Stimulated activated CD4-positive, alpha-beta T cell treated with anti-CD3 and anti-CD28 coated beads, Interleukin-4, amount 100 ng/mL, for 1 hour (primary cell): Measurements from ENCODE around the gene SLC23A3.
"Not testable (repeated sequence)": the region's sequence is repeated elsewhere in the genome, so short reads cannot be mapped to it uniquely, and the experiment has no call there.

Source experiments
- DNase-seq: peaks from one replicate; pipeline ENCODE4 v3.0.0-alpha.2; 2020

Gene SLC23A3

DNA sequence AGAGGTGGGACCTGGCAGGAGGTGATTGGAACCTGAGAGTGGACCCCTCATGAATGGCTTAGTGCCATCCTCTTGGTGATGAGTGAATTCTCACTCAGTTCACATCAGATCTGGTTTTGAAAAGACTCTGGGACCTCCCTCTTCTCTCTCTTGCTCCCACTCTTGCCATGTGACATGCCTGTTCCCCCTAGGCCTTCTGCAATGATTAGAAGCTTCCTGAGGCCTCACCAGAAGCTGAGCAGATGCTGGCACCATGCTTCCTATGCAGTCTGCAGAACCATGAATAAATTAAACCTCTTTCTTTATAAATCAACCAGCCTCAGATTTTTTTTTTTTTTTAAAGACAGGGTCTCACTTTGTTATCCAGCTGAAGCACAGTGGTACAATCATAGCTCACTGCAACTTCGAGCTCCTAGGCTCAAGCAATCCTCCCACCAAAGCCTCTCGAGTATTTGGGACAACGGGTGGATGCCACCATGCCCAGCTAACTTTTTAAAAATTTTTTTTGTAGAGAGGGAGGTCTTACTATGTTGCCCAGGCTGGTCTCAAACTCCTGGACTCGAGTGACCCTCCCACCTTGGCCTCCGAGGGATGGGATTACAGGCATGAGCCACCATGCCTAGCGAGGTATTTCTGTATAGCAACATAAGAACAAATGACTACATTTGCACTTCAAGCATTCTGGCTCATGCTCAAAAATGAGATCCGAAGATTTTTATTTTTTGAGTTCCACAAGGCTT lies 34.8 kb upstream of the SLC23A3 start:
- DNase-seq = no peak

DNA sequence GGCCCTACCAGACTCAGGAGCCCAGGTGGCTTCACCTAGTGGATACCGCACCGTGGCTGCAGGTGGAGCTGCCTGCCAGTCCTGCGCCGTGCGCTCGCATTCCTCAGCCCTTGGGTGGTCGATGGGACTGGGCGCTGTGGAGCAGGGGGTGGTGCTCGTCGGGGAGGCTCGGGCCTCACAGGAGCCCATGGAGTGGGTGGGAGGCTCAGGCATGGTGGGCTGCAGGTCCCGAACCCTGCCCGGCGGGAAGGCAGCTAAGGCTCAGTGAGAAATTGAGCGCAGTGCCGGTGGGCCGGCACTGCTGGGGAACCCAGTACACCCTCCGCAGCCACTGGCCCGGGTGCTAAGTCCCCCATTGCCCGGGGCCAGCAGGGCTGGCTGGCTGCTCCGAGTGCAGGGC lies 31.5 kb upstream of the SLC23A3 start:
- DNase-seq = not testable (repeated sequence)

DNA sequence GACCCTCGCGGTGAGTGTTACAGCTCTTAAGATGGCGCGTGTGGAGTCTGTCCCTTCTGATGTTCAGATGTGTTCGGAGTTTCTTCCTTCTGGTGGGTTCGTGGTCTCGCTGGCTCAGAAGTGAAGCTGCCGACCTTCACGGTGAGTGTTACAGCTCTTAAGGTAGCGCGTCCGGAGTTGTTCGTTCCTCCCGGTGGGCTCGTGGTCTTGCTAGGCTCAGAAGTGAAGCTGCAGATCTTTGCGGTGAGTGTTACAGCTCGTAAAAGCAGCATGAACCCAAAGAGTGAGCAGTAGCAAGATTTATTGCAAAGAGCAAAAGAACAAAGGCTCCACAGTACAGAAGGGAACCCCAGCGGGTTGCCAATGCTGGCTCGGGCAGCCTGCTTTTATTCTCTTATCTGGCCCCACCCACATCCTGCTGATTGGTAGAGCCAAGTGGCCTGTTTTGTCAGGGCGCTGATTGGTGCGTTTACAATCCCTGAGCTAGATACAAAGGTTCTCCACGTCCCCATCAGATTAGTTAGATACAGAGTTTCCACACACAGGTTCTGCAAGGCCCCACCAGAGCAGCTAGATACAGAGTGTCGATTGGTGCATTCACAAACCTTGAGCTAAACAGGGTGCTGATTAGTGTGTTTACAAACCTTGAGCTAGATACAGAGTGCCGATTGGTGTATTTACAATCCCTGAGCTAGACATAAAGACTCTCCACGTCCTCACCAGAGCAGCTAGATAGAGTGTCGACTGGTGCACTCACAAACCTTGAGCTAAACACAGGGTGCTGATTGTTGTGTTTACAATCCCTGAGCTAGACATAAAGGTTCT lies 30.9 kb upstream of the SLC23A3 start:
- DNase-seq = not testable (repeated sequence)

DNA sequence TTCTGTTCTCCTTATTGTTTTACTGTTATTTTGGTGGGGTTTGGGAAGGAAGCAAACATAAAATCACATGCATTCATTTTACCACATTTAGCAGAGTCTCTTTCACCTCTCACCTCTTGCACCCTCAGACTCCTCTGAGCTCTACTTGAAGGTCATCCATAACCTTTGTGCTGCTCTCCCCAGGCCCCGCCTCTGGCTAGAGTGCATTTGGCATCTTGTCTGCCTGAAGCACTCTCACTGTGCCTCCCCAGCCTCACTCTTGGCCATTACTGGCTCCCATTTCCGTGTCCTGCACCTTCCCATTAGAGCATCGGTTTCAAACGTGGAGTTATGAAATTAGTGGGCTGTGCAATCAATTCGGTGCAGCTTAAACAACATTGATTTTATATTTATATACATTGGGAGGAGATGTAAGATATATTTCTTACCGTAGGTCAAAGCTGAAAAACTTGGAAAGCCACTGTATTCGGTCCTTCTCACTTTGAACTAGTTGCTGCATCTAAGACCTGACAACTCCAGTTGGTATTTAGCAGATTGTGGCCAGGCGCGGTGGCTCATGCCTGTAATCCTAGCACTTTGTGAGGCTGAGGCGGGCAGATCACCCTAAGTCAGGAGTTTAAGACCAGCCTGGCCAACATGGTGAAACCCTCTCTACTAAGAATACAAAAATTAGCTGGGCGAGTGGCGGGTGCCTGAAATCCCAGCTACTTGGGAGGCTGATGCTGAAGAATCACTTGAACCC lies 29.8 kb upstream of the SLC23A3 start:
- no peak for DNase-seq

DNA sequence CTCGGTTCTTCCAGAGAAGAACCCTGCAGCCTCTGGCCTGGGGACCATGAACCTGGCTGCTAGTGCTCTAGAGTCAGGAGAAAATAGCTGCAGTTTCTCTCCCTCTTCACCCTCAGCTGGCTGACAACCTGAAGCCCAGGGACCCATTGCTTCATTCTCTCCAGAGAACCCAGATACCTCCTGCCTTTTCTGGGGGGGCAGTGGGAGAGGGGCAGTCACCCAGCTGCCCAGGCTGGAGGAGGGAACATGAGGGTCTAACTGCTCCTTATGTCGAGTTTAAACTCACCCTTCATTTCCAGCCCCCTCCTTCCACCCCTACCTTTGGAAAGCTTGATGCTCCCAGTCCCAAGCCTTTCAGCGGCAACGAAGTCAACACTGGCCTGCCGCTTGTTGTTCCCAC lies 29.1 kb upstream of the SLC23A3 start:
- DNase-seq = no peak

DNA sequence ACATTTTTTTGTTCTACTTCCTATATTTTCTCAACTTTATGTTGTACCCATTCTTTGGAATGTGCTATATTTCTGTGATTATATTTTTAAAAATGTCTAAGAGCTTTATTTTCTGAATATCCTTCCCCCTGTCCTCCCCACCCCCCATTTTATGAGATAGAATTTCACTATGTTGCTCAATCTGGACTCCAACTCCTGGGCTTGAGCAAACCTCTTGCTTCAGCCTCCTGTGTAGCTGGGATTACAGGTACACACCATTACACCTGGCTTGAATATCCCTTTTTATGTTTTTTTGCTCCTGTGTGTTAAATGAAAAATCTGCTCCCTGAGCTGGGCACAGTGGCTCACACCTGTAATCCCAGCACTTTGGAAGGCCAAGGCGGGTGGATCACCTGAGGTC lies 27.6 kb upstream of the SLC23A3 start:
- DNase-seq = no peak

DNA sequence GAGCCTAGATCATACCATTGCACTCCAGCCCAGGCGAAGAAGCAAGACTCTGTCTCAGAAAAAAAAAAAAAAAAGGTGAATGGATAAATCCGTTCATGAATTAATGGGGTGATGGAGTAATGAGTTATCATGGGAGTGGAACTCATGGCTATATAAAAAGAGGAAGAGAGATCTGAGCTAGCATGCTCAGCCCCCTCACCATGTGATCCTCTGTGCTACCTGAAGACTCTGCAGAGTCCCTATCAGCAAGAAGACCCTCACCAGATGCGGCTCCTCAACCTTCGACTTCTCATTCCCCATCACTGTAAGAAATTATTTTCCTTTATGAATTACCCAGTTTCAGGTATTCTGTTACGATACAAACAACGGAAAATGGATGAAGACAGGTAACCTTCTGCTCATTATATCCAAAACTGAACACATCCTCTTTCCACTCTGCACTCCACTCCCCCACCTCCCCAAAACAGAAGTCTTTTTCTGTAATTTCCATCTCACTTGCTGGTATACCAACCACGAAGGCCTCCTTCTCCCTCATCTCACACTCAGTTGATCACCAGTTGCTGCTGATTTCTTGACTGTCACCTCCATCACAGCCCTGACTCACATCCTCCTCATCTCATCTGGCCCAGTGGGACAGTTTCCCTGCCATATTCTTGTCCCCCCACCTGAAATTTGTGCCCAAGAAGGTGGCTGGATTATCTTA lies 17.1 kb upstream of the SLC23A3 start:
- no peak for DNase-seq

DNA sequence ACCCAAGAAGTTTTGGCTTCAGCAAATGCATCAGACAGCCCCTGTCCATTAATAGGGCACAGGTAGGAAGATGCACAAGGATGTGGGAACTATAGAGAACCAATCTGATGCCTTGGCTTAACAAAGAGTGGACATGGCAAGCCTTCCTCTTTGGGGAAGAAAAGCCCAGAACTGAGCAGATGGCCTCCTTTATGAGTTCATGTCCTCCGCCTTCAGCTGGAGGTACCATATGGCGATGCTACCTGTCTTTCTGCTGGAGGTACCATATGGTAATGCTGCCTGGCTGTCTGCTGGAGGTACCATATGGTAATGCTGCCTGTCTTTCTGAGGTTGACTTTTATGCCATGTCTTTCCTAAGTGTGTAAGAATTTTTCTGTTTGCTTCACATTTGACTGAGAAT lies 14.3 kb upstream of the SLC23A3 start:
- DNase-seq = no peak

DNA sequence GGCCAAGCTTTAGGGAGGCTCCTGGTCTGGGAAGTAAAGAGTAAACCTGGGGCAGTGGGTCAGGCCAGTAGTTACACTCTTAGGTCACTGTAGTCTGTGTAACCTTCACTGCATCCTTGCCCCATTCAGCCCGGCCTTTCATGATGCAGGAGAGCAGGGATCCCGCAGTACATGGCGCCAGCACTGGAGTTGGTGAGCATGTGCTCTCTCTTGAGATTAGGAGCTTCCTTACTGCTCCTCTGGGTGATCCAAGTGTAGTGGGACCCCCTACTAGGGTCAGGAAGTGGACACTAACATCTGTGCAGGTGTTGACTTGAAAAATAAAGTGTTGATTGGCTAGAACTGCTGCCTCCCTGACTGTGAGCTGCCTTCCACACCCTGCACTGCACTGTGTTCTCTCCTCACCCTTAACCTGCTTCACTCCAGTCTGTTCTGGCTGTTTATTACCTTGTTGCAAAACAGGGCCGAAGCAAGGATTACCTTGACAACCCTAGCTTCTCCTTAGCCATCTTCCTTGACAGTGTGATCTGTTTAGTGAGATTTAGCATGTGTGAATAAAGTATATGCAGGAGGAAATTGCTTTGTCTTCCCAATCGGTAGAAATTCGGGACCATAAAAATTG lies 13.4 kb upstream of the SLC23A3 start:
- DNase-seq = no peak

DNA sequence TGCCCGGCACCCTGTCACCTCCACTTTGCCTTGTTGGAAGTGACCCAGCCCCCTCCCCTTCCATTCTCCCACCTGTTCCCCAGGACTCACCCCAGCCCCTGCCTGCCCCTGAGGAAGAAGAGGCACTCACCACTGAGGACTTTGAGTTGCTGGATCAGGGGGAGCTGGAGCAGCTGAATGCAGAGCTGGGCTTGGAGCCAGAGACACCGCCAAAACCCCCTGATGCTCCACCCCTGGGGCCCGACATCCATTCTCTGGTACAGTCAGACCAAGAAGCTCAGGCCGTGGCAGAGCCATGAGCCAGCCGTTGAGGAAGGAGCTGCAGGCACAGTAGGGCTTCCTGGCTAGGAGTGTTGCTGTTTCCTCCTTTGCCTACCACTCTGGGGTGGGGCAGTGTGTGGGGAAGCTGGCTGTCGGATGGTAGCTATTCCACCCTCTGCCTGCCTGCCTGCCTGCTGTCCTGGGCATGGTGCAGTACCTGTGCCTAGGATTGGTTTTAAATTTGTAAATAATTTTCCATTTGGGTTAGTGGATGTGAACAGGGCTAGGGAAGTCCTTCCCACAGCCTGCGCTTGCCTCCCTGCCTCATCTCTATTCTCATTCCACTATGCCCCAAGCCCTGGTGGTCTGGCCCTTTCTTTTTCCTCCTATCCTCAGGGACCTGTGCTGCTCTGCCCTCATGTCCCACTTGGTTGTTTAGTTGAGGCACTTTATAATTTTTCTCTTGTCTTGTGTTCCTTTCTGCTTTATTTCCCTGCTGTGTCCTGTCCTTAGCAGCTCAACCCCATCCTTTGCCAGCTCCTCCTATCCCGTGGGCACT lies 12.7 kb upstream of the SLC23A3 start:
- no peak for DNase-seq

DNA sequence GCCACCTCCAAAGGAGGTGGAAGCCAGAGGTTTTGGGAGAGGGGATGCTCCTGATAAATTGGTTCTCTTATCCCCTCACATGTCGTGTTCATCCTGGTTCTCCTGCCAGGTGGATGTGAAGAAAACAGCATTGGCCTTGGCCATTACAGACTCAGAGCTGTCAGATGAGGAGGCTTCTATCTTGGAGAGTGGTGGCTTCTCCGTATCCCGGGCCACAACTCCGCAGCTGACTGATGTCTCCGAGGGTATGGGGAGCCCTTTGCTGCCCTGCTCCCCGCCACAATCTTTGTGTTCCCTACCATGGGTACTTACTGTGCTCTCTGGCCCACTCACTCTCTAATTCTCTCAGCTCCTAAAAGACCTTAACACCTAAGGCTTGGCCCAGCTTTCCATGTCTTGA lies 11.7 kb upstream of the SLC23A3 start:
- DNase-seq = no peak

DNA sequence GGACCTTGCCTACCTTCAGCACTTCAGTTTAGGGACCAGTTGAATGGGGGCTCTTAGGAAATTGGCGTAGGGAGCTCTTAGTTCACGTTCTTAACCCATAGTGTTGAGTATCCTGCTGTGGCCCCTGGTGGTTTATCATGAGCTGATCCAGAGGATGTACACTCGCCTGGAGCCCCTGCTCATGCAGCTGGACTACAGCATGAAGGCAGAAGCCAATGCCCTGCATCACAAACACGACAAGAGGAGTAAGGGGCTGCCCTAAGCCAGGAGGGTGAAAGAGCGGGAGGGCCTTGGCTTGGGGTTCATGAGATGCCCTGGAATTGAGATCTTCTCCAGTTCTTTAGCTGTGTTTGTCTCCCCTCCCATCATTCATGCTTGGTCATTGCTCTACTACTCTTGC lies 11.1 kb upstream of the SLC23A3 start:
- no peak for DNase-seq

DNA sequence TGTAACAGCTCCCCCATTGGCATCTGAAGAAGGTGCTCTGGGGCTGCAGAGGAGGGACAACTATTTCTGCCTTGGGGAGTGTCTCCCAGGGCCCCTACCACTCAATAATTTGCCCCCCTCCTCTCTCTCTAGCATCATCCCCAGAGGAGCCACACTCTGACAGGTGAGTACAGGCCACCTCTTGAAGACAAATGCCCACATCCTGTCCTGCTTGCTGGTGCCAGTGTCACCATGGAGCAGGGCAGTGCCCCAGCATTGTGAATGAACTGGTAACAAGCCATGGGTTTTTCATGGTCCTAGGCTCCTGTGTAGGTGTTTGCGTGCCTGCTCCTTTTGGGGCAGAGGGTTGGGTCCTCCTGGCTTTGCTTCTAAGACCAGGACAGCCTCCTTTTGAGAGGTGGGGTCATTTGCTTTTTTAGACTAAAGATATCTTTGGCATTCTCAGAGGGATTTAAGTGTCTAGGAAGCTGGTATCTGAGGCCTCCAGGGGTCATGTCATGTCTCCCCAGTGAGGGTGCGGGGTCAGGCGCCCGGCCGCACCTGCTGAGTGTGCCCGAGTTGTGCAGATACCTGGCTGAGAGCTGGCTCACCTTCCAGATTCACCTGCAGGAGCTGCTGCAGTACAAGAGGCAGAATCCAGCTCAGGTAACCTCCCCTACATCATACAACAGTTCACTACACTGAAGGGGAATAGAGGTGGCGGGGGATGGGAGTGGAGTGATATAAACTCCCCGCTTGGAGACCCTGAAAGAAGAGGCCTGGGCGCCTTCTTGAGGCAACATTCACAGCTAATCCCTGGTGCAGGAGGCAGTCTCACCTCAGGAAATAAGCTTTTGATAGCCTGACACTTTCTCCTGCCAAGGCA lies 10.0 kb upstream of the SLC23A3 start:
- DNase-seq = no peak

DNA sequence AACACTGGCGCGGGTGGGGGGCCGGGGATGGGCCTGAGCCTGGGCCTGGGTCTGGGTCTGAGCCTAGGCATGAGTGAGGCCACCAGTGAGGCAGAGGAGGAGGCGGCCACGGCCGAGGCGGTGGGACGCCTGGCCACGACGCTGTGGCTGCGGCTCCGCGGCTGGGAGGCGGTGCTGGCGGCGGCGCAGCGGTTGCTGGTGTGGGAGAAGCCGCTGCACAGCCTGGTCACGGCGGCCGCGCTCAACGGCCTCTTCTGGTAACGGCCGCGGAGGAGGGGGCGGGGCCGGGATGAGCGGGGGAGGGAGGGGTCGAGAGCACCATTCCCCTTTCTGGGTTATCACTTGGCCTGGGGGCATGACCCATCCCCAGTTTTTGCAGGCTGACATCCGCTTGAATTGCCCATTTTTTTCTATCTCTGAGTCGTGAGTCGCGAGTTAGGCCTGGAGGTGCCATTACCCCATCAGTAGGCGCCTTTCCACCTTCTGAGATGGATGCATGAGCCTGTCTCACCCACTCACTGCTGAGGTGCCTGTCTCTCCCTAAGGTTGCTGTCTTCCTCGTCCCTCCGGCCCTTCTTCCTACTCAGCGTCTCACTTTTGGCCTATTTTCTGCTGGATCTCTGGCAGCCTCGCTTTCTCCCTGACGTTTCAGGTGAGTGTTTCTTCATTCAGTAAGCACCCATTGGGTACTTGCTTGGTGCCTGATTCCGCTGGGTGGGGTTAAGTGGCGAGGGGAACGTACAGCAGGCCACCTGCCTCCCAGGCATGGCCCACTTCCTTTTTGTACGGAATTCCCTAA lies 8.7 kb upstream of the SLC23A3 start:
- DNase-seq = peak; percentile 42

DNA sequence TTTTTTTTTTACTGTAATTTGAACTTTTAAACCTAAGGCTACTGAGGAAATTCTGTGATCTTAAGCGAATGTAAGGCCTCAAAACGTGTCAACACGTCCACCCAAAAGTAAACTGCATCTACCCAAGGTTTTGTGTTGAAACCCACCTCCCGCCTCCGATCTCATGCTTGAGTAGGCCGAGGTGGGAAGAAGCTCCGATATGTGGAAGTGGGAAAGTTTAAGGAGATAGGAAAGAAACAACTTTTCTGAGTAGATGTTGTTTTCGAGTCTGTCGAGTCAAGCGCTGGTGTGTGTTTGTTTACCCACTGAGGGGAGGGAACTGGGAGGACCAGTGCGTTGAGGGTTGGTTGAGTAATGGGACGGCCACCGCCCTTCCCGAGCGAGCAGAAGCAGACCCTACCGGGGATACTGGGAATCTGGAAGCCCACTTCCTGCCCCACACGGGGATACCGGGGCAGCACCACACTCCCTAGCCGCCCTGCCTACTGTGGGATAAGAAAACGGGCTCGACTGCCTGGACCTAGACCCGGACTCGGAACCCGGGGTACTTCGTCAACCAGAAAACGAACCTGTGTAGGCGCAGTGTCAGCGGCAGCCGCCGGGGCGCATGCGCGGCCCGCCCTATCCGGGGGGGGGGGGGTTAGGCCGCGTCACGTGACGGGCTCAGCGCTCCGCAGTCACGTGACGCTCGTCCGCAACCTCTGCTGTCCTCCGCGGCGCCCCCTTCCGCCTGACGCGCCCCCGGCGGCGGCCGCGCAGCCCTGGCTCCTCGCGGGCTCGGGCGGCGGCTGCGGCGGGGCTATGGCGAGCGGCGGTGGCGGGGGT lies 7.9 kb upstream of the SLC23A3 start, which contains the start of gene RETREG2:
Gene RETREG2, plus strand, starts transcription at position 724 of the 825 bp plus-strand sequence. Its CDS starts 78 bp downstream, at position 802.
- peak; percentile 79 for DNase-seq

DNA sequence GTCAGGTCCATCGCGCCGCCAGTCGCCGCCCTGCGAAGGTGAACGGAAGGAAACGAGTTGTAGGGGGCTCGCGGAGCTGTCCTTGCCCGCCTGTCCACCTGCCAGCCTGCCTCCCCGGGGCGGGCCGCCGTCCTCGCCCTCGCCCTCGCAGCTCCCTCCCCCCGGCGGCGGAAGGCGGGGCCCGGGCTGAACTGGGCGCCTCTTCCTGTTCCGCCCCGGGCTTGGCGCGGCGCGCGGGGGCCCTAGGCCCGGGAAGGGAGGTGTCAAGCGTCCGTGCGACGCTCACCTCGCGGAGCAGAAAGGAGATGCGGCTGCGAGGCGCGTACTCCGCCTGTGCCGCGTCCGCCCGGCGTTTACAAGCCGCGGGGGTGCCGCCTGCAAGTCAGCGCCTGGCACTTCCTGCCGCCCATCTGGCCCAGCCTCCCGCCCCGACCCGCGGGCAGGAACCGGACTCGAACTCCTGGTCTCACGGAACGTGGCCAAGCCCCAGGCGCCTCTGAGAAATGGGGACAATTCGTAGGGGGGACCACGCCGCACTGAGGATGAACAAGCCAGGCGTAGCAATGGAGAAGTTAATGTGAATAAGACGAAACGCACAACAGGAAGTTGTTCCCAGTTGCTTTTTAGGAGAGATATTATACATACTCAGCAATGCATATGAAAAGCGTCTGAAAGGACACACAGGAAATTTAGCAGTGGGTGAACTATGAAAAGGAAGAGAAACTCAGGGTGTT lies 7.2 kb upstream of the SLC23A3 start, which contains the start of gene CNPPD1:
Gene CNPPD1, minus strand, starts transcription at position 108 of the 734 bp plus-strand sequence. Its CDS starts 97 bp downstream, at position 11.
- peak; percentile 88 for DNase-seq

DNA sequence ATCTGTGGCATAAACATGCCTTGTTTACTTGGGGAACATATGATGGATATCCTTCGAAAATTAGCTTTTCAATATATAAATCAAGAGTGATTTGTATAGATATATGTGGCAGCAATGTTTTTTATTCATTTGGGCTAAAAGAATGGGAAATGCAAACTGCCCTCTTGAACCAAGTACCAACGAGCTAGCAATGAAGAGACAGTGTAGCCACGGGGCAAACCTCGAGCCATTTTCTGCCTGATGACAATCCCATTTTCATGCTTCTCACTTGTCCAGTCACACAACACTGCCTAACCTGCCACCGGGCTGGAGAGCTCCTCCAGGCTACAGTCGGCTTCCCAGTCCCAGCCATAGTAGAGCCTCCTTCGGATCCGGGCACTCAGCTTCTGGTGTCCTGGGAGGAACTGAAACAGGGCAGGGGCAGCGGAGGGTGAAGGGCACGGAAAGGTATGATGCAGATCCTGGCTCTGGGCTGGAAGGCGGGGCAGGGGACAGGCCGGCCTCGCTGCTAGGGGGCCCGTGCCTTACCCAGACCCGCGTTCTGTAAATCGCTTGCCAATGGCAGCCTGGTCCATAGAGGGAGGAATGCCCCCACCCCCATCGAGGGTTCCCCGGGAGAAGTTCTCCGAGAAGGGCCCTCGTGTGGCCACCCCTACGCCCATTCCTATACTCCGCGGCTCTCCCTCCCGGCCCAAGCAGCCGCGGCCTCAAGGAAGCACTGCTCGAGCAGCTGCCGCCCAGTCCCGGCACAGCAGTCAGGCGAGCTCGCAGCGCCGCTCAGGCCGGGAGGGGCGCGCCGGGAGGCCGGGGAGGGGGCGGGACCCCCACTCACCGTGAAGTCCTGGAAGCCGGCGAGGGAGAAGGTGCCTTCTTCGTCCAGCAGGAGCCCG lies 6.3 kb upstream of the SLC23A3 start:
- DNase-seq = peak; percentile 38
